Stimulated activated CD8-positive, alpha-beta memory T cell treated with anti-CD3 and anti-CD28 coated beads, Interleukin-7, amount 100 ng/mL, for 1 hour (primary cell): Measurements from ENCODE around the gene BMERB1.

ENCODE experiments used
- DNase-seq, 2 donors: peaks; one replicate each; pipeline ENCODE4 v3.0.0-alpha.2; 2020; ENCODE audit warnings: low read depth in 2 of 2

The BMERB1 gene

GRCh38 chr16:15611610-15612009 is 177.2 kb downstream of the BMERB1 start:
- no peak for DNase-seq

GRCh38 chr16:15613676-15614075 is 179.3 kb downstream of the BMERB1 start:
- DNase-seq, result no peak

- no peak for DNase-seq
Measured at GRCh38 chr16:15616012-15616411, 181.6 kb downstream of the BMERB1 start.

GRCh38 chr16:15616475-15617165 is 182.2 kb downstream of the BMERB1 start:
- no peak for DNase-seq

GRCh38 chr16:15617901-15618300 is 183.5 kb downstream of the BMERB1 start:
- DNase-seq, result no peak

- DNase-seq, result no peak
Measured at GRCh38 chr16:15618392-15618791, 184.0 kb downstream of the BMERB1 start.

GRCh38 chr16:15620611-15621195 is 186.3 kb downstream of the BMERB1 start:
- no peak for DNase-seq

GRCh38 chr16:15621456-15621855 is 187.1 kb downstream of the BMERB1 start:
- DNase-seq, result no peak

- no peak for DNase-seq
Measured at GRCh38 chr16:15621889-15622288, 187.5 kb downstream of the BMERB1 start.

- no peak for DNase-seq
Measured at GRCh38 chr16:15631730-15632409, 197.5 kb downstream of the BMERB1 start.

- DNase-seq, result no peak
Measured at GRCh38 chr16:15635926-15636325, 201.5 kb downstream of the BMERB1 start.

- DNase-seq, result no peak
Measured at GRCh38 chr16:15636392-15636873, 202.0 kb downstream of the BMERB1 start.
